CD4-positive, alpha-beta memory T cell (primary cell): Measurements from ENCODE around the gene CADM2. TPM values are rescaled to one million over a fixed set of nuclear protein-coding genes. Genes with fewer than 3 reads are reported as not detected.

ENCODE experiments used
- CTCF ChIA-PET: fragments of 350-600 bp; sonication (Branson Sonifier 250); formaldehyde crosslinking; loops from one replicate; lab custom pipeline; 2021; ENCODE audit warnings: inconsistent platforms; ENCODE audit not compliant: partially characterized antibody; lab: Charles Lee
- POLR2A ChIA-PET: fragments of 350-600 bp; sonication (Branson Sonifier 250); formaldehyde crosslinking; loops from one replicate; lab custom pipeline; 2021; ENCODE audit not compliant: partially characterized antibody; lab: Charles Lee
- DNase-seq, 5 donors: peaks; one replicate each; pipeline versions ENCODE4 v3.0.0 to v3.0.0-alpha.2; 2020 to 2022; ENCODE audit warnings: mixed read lengths in 1 of 5
- H3K27ac ChIP-seq: one replicate; pipeline ENCODE4 v1.7.0; 2013; ENCODE audit warnings: low read depth, low read length
- H3K27me3 ChIP-seq: 2 replicates; pipeline ENCODE4 v1.7.0; 2013; ENCODE audit warnings: mild to moderate bottlenecking, low read length, moderate library complexity; ENCODE audit not compliant: insufficient read depth
- H3K36me3 ChIP-seq: 2 replicates; pipeline ENCODE4 v1.7.0; 2013; ENCODE audit warnings: mild to moderate bottlenecking, low read length, moderate library complexity; ENCODE audit not compliant: insufficient read depth
- H3K4me1 ChIP-seq: 2 replicates; pipeline ENCODE4 v1.7.0; 2013; ENCODE audit warnings: mild to moderate bottlenecking, low read length, moderate library complexity; ENCODE audit not compliant: insufficient read depth
- H3K4me3 ChIP-seq, 2 donors: one replicate each; pipeline ENCODE4 v1.7.0; 2013; ENCODE audit warnings: low read length in 2 of 2, mild to moderate bottlenecking in 1 of 2
- H3K9me3 ChIP-seq, 2 donors: one replicate each; pipeline ENCODE4 v1.7.0; 2013; ENCODE audit warnings: low read length in 2 of 2, control low read depth in 1 of 2; ENCODE audit not compliant: control insufficient read depth in 1 of 2
- H3K27ac Mint-ChIP-seq, 7 donors: one replicate each; pipeline ENCODE4 v1.8.0; 2020 to 2021; ENCODE audit warnings: mixed read lengths in 7 of 7, mild to moderate bottlenecking in 6 of 7, inconsistent platforms in 3 of 7, moderate library complexity in 3 of 7
- H3K27me3 Mint-ChIP-seq, 2 donors: one replicate each; pipeline ENCODE4 v1.8.0; 2020 to 2021; ENCODE audit warnings: mixed read lengths in 2 of 2
- H3K36me3 Mint-ChIP-seq, 2 donors: one replicate each; pipeline ENCODE4 v1.8.0; 2020 to 2021; ENCODE audit warnings: mixed read lengths in 2 of 2, inconsistent platforms in 1 of 2, mild to moderate bottlenecking in 1 of 2
- H3K4me1 Mint-ChIP-seq, 4 donors: one replicate each; pipeline ENCODE4 v1.8.0; 2020 to 2021; ENCODE audit warnings: mixed read lengths in 4 of 4, mild to moderate bottlenecking in 1 of 4
- H3K4me3 Mint-ChIP-seq, 8 donors: one replicate each; pipeline ENCODE4 v1.8.0; 2020 to 2021; ENCODE audit warnings: mixed read lengths in 8 of 8, mild to moderate bottlenecking in 7 of 8, moderate library complexity in 6 of 8, inconsistent platforms in 3 of 8
- H3K9me3 Mint-ChIP-seq, 8 donors: one replicate each; pipeline ENCODE4 v1.8.0; 2020 to 2021; ENCODE audit warnings: mixed read lengths in 8 of 8, mild to moderate bottlenecking in 5 of 8, inconsistent platforms in 3 of 8, moderate library complexity in 1 of 8
- intact Hi-C: fragments of 100-400 bp; cut with micrococcal nuclease; formaldehyde crosslinking; loops from one replicate; pipeline ENCODE4 v1.15.1; 2023
- polyA plus RNA-seq, 2 donors: library from polyadenylated mRNA; unstranded; fragments of 300-500 nt; fragmentation: Illumina TruSeq; gene quantifications; one replicate each; pipeline ENCODE4 v1.2.3, GENCODE V29; 2021
- total RNA-seq, 2 experiments: library from RNA; stranded (reverse); gene quantifications; one replicate each; pipeline ENCODE4 v1.2.3, GENCODE V29; 2021

CADM2 gene
- total and polyA plus RNA-seq, 4 experiments from 2014 or later = 0.21 to 0.38 TPM; not detected in 2

DNA sequence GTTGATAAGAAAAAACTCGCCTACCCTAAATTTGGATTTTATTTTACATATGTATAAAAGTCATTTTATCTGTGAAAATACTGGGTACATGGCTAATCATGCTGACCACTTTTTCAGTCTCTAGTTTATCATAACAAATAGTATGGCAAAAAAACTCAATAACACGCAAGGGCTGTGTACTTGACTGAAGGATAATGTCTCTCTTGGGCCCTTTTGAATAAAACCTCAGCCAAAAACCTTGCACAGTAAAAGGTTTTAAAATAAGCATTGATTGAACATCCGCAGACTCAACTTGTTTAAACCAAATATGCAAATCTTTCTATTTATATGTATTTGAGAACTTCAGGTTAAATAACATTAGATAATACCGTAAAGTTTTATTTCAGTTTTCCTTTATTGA lies 285.3 kb downstream of the CADM2 start:
- intact Hi-C loops = no loop called here
- Histone ChIP-seq H3K4me3 (no peak overlapping the region), H3K27me3 (no peaks in the 10 kb centered on the region), H3K9me3 (no peaks in the 10 kb centered on the region), H3K27ac (no peak overlapping the region), H3K4me1 (no peaks in the 10 kb centered on the region), H3K36me3 (no peaks in the 10 kb centered on the region)
- Mint-ChIP-seq H3K36me3 (no peaks in the 10 kb centered on the region), H3K4me3 (no peak overlapping the region), H3K9me3 (peaks cover 0 to 7% (median 0%) of the 10 kb centered on the region in 8 donors), H3K27me3 (no peaks in the 10 kb centered on the region), H3K27ac (no peak overlapping the region), H3K4me1 (no peaks in the 10 kb centered on the region)
- DNase-seq = no peak
- POLR2A ChIA-PET = no interaction called here
- CTCF ChIA-PET = no interaction called here

DNA sequence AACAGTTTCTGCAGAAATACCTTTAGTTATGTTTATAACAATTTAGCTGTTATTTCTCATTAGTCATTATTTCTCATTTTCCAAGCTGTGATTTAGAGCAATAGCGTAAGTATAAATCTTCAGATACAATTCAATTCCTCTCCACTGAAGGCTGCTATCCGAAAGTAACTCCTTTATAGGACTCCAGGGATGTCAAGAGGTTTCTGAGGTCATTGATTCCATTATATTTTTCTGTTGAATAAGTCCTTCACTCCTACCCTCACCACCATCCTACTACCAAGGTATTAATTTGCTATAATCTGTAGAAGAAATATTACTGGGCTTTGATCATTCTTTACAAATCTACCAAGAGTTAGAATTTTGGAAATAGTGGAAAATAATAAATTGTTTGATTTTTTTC lies 285.7 kb downstream of the CADM2 start:
- Histone ChIP-seq H3K4me1 (no peaks in the 10 kb centered on the region), H3K4me3 (no peak overlapping the region), H3K27ac (no peak overlapping the region), H3K9me3 (no peaks in the 10 kb centered on the region), H3K36me3 (no peaks in the 10 kb centered on the region), H3K27me3 (no peaks in the 10 kb centered on the region)
- Mint-ChIP-seq H3K27me3 (no peaks in the 10 kb centered on the region), H3K4me1 (no peaks in the 10 kb centered on the region), H3K4me3 (no peak overlapping the region), H3K36me3 (no peaks in the 10 kb centered on the region), H3K27ac (no peak overlapping the region), H3K9me3 (peaks cover 0 to 7% (median 0%) of the 10 kb centered on the region in 8 donors)
- intact Hi-C loops = no loop called here
- DNase-seq = no peak
- ChIA-PET CTCF (no interaction called here), POLR2A (no interaction called here)

DNA sequence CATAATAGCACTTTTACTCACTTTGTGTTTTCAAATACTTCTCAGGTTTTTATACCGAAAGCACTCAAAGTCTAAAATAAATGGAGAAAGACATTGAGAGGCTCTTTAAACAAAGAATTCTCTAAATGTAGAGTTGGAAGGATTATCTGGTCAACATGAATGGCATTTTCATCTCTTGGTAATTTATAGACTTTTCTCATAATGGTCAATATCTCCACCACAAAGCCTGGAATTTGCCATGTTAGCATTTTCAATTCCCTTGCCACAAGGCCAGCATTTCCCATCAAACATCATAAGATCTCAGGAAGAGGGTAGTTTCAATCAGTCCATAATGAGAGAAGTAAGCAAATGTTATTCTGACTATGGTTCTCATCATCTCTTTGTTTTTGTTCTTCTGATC lies 293.0 kb downstream of the CADM2 start:
- intact Hi-C loops = no loop called here
- ChIA-PET POLR2A (no interaction called here), CTCF (no interaction called here)

DNA sequence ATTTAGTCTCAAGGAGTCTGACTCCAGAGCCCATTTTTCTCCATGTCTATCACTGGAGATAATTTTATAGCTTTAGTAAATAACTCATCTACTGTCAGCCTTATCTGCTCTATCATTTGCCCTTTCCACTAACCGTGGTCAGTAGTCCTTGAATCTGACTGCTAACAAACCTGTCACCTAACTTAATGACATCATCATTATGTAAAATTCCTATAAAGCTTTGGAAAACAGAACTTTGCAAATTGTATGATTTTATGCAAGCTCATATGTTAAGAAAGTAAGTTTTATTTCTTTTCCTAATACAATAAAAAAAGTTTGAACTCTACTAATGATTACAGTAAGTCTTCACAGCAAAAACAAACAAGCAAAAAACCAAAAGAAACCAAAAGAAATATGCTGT lies 293.9 kb downstream of the CADM2 start:
- H3K9me3 Mint-ChIP-seq = peaks cover 0 to 10% (median 4%) of the 10 kb centered on the region in 8 donors
- Histone ChIP-seq H3K36me3 (no peaks in the 10 kb centered on the region), H3K9me3 (no peaks in the 10 kb centered on the region), H3K27ac (no peak overlapping the region), H3K4me1 (no peaks in the 10 kb centered on the region), H3K4me3 (no peak overlapping the region), H3K27me3 (no peaks in the 10 kb centered on the region)
- intact Hi-C loops = no loop called here
- ChIA-PET POLR2A (no interaction called here), CTCF (no interaction called here)
- H3K36me3 Mint-ChIP-seq = no peaks in the 10 kb centered on the region
- no peaks in the 10 kb centered on the region for H3K27me3 Mint-ChIP-seq
- H3K4me3 Mint-ChIP-seq = no peak overlapping the region
- H3K4me1 Mint-ChIP-seq = no peaks in the 10 kb centered on the region
- no peak overlapping the region for H3K27ac Mint-ChIP-seq
- no peak for DNase-seq

More for the DNA sequence above, 293.0 kb downstream of the CADM2 start:
- Mint-ChIP-seq H3K36me3 (no peaks in the 10 kb centered on the region), H3K9me3 (peaks cover 0 to 10% (median 4%) of the 10 kb centered on the region in 8 donors), H3K4me1 (no peaks in the 10 kb centered on the region), H3K27me3 (no peaks in the 10 kb centered on the region), H3K4me3 (no peak overlapping the region), H3K27ac (no peak overlapping the region)
- DNase-seq = no peak
- H3K27ac ChIP-seq = no peak overlapping the region
- no peaks in the 10 kb centered on the region for H3K36me3 ChIP-seq
- no peaks in the 10 kb centered on the region for H3K9me3 ChIP-seq
- H3K4me3 ChIP-seq = no peak overlapping the region
- no peaks in the 10 kb centered on the region for H3K4me1 ChIP-seq
- H3K27me3 ChIP-seq = no peaks in the 10 kb centered on the region

DNA sequence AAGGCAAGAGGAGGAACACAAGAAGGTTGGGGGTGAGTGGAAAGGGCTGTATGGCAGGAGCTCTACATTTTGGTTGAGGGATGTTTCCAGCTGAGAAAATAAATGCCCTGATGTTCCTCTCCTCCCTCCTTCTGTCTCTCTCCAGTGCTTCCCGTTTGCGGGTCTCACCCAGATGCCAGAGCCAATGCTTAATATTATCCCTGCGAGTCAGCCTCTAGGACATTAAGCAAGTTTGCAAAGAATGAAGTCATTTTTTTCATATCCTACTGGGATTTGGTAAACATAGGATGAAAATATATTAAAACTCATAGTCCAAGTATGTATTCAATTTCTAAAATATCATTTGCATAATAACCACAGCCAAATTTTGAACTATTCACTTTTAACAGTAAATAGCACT lies 295.9 kb downstream of the CADM2 start:
- H3K4me1 Mint-ChIP-seq = no peaks in the 10 kb centered on the region
- H3K36me3 Mint-ChIP-seq = no peaks in the 10 kb centered on the region

DNA sequence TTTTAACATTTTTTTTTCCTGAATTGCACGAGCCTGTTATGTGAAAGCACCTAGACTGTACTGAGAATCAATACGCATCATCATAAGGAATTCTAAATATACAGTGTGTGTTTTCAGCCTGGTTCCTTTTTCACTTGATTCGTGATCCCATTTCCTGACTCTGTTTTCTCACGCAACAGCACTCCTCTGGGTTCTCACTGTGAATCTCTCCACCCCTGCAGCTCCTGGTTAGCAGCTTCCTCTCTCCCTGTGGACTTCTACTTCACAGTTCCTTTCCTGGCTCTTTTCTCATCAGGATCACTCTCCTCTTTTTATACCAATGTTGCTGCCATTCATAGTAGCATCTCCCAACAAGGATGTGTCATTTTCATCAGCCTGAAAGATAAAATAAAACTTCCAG lies 297.2 kb downstream of the CADM2 start:
- H3K27me3 Mint-ChIP-seq = no peaks in the 10 kb centered on the region
- intact Hi-C loops = no loop called here
- DNase-seq = no peak
- H3K36me3 ChIP-seq = no peaks in the 10 kb centered on the region
- no peaks in the 10 kb centered on the region for H3K4me1 ChIP-seq
- POLR2A ChIA-PET = no interaction called here
- H3K9me3 ChIP-seq = no peaks in the 10 kb centered on the region
- no peaks in the 10 kb centered on the region for H3K36me3 Mint-ChIP-seq
- no peak overlapping the region for H3K4me3 Mint-ChIP-seq
- H3K9me3 Mint-ChIP-seq = peaks cover 0 to 11% (median 5%) of the 10 kb centered on the region in 8 donors
- CTCF ChIA-PET = no interaction called here
- H3K27ac Mint-ChIP-seq = no peak overlapping the region
- H3K27me3 ChIP-seq = no peaks in the 10 kb centered on the region
- no peaks in the 10 kb centered on the region for H3K4me1 Mint-ChIP-seq
- no peak overlapping the region for H3K27ac ChIP-seq
- H3K4me3 ChIP-seq = no peak overlapping the region

More for the DNA sequence above, 295.9 kb downstream of the CADM2 start:
- Mint-ChIP-seq H3K9me3 (peaks cover 0 to 10% (median 5%) of the 10 kb centered on the region in 8 donors), H3K27me3 (no peaks in the 10 kb centered on the region), H3K4me3 (no peak overlapping the region), H3K27ac (no peak overlapping the region)
- Histone ChIP-seq H3K36me3 (no peaks in the 10 kb centered on the region), H3K27ac (no peak overlapping the region), H3K4me1 (no peaks in the 10 kb centered on the region), H3K27me3 (no peaks in the 10 kb centered on the region), H3K4me3 (no peak overlapping the region), H3K9me3 (no peaks in the 10 kb centered on the region)
- ChIA-PET POLR2A (no interaction called here), CTCF (no interaction called here)
- intact Hi-C loops = no loop called here
- DNase-seq = no peak

DNA sequence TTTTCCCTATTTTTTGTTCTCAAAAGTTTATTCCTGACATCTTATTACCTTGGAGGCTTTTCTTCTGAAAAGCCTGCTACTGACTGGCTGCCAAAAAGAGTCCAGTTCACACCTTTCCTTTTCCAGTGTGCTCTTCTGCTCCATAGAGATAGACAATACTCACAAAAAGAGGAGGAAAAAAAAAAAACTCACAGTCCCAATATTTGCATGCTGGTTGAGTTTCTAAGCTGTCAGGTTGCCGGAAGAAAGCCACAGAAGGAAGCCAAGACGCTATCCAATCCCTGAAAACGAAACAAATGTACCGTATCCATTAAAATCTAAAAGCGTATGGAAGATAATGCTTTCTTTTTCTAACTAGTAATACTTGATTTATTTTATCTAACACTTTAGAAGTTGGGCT lies 299.5 kb downstream of the CADM2 start:
- H3K4me1 Mint-ChIP-seq = no peaks in the 10 kb centered on the region
- intact Hi-C loops = no loop called here

DNA sequence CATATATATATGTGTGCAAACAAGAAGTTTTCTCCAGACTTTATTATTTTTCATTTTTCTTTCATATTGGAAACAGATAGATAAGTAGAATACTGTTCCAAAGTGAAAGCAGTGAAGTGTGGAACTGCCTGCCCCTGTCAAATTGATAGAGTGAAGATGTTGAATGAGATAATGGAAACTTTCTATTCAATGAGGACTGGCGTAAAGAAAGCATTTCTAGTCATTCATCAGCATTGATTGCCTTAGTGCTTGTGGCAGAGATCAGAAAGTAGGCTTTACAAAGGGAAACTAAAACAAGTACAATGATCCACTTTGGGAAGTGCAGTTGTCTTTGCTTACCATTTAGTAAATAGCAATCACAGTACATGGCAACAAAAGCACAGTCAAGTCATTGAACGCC lies 300.0 kb downstream of the CADM2 start:
- Histone ChIP-seq H3K36me3 (no peaks in the 10 kb centered on the region), H3K4me3 (no peak overlapping the region), H3K27me3 (no peaks in the 10 kb centered on the region), H3K9me3 (no peaks in the 10 kb centered on the region), H3K4me1 (no peaks in the 10 kb centered on the region), H3K27ac (no peak overlapping the region)
- Mint-ChIP-seq H3K4me1 (no peaks in the 10 kb centered on the region), H3K4me3 (no peak overlapping the region), H3K9me3 (peaks cover 0 to 10% (median 5%) of the 10 kb centered on the region in 8 donors), H3K27ac (no peak overlapping the region), H3K36me3 (no peaks in the 10 kb centered on the region), H3K27me3 (no peaks in the 10 kb centered on the region)
- POLR2A ChIA-PET = no interaction called here
- no peak for DNase-seq
- CTCF ChIA-PET = no interaction called here
- intact Hi-C loops = no loop called here

More for the DNA sequence above, 299.5 kb downstream of the CADM2 start:
- no peaks in the 10 kb centered on the region for H3K27me3 Mint-ChIP-seq
- no peaks in the 10 kb centered on the region for H3K36me3 Mint-ChIP-seq
- ChIA-PET POLR2A (no interaction called here), CTCF (interaction anchor here (1.0 kb wide), 1 partner anchor 9 kb away, joined by 3 read pairs; no protein-coding TSS in a partner anchor)
- H3K9me3 Mint-ChIP-seq = peaks cover 0 to 11% (median 5%) of the 10 kb centered on the region in 8 donors
- H3K27ac Mint-ChIP-seq = no peak overlapping the region
- no peaks in the 10 kb centered on the region for H3K27me3 ChIP-seq
- no peaks in the 10 kb centered on the region for H3K4me1 ChIP-seq
- H3K27ac ChIP-seq = no peak overlapping the region
- no peak overlapping the region for H3K4me3 ChIP-seq
- no peak for DNase-seq
- H3K4me3 Mint-ChIP-seq = no peak overlapping the region
- H3K9me3 ChIP-seq = no peaks in the 10 kb centered on the region
- no peaks in the 10 kb centered on the region for H3K36me3 ChIP-seq
